Activated CD4-positive, alpha-beta T cell treated with anti-CD3 and anti-CD28 coated beads for 36 hours (primary cell): Measurements from ENCODE around the gene CHRM4. TPM values are rescaled to one million over a fixed set of nuclear protein-coding genes. Genes with fewer than 3 reads are reported as not detected.
"Not testable (repeated sequence)": the region's sequence is repeated elsewhere in the genome, so short reads cannot be mapped to it uniquely, and the experiment has no call there.

Source experiments
- ATAC-seq: fragments of 200-7000 bp; cut with Tn5 transposase; one replicate; pipeline ENCODE4 v1.10.0; 2021; ENCODE audit warnings: mild to moderate bottlenecking, moderate library complexity
- CTCF ChIA-PET: fragments of 350-600 bp; sonication (Branson Sonifier 250); formaldehyde crosslinking; loops from one replicate; lab custom pipeline; 2021; ENCODE audit warnings: antibody characterized with exemption; lab: Charles Lee
- POLR2A ChIA-PET: fragments of 350-600 bp; sonication (Branson Sonifier 250); formaldehyde crosslinking; loops from one replicate; lab custom pipeline; 2021; ENCODE audit warnings: antibody characterized with exemption, inconsistent platforms; lab: Charles Lee
- DNase-seq: peaks from one replicate; pipeline ENCODE4 v3.0.0-alpha.2; 2020
- H3K27ac Mint-ChIP-seq: one replicate; pipeline ENCODE4 v1.8.0; 2021; ENCODE audit warnings: mixed read lengths
- H3K27me3 Mint-ChIP-seq: one replicate; pipeline ENCODE4 v1.8.0; 2021; ENCODE audit warnings: mixed read lengths
- H3K36me3 Mint-ChIP-seq: one replicate; pipeline ENCODE4 v1.8.0; 2021; ENCODE audit warnings: low read depth, mixed read lengths
- H3K4me1 Mint-ChIP-seq: one replicate; pipeline ENCODE4 v1.8.0; 2021; ENCODE audit warnings: mixed read lengths
- H3K4me3 Mint-ChIP-seq: one replicate; pipeline ENCODE4 v1.8.0; 2021; ENCODE audit warnings: mild to moderate bottlenecking, moderate library complexity, mixed read lengths
- H3K9me3 Mint-ChIP-seq: one replicate; pipeline ENCODE4 v1.8.0; 2021; ENCODE audit warnings: low read depth, mixed read lengths
- intact Hi-C, 2 experiments: fragments of 100-400 bp; cut with DNase I in 1 of 2; cut with micrococcal nuclease in 1 of 2; formaldehyde crosslinking; loops; one replicate each; pipeline versions ENCODE4 v1.14.2 to v1.15.1; 2022 to 2024; cut with DNase I, micrococcal nuclease
- total RNA-seq, 2 experiments: library from RNA; stranded (reverse); gene quantifications; one replicate each; pipeline ENCODE4 v1.2.3, GENCODE V29; 2021

CHRM4 gene
- total RNA-seq, 2 experiments from 2014 or later: 0.19 TPM; not detected in 1

DNA sequence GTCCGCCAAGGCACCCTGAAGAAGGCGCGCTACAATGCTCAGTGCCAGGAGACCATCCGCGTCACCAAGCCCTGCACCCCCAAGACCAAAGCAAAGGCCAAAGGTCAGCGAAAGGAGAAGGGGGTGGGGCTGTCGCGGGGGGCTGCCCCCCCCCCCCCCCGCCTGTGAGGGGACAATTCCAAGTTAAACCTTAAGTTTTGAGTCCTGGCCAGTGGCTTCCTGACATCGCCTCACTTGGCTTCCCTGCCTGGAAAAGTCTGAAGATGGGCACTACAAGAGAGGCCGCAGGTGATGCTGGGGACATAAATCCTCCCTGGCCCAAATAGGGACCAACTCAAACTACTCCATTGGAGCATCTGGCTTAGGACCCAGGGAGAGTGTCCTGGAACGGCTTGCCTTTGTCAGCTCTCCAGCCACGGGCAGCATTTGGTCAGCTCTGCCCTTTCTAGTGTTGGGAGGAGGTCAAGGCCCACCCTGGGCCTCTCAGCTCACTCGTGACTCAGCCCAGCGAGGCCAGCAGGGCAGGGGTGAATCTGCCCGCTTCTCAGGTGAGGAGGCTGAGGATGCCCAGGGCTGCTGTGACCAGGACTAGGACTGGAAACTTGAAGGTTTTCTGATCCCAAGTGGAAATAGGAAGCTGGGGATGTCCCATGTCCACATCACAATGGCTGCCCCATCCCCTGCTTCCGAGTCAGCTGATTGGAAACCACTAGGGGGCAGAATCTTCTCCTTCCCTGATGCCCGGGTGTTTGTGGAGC lies 8.8 kb downstream of the CHRM4 start:
- ChIA-PET CTCF (interaction anchor here (0.6 to 1.6 kb wide), 8 partner anchors 9 to 314 kb away, joined by 3 to 9 read pairs (median 4); partner anchors contain the start of gene CHRM4), POLR2A (interaction anchor here (1.2 kb wide), 1 partner anchor 9 kb away, joined by 3 read pairs; the partner anchor contains the start of gene CHRM4)
- Mint-ChIP-seq H3K27ac (no peak overlapping the region), H3K4me1 (peaks cover 8% of the 10 kb centered on the region), H3K4me3 (no peak overlapping the region), H3K27me3 (peaks cover 24% of the 10 kb centered on the region), H3K36me3 (peaks cover 2% of the 10 kb centered on the region), H3K9me3 (no peaks in the 10 kb centered on the region)
- ATAC-seq (no peak), DNase-seq (peak; percentile 15)
- intact Hi-C loops: loop anchor here (5.0 kb wide), 2 partner anchors 36 to 146 kb away; partner anchors contain the start of gene DGKZ (in 1 of the 2)

DNA sequence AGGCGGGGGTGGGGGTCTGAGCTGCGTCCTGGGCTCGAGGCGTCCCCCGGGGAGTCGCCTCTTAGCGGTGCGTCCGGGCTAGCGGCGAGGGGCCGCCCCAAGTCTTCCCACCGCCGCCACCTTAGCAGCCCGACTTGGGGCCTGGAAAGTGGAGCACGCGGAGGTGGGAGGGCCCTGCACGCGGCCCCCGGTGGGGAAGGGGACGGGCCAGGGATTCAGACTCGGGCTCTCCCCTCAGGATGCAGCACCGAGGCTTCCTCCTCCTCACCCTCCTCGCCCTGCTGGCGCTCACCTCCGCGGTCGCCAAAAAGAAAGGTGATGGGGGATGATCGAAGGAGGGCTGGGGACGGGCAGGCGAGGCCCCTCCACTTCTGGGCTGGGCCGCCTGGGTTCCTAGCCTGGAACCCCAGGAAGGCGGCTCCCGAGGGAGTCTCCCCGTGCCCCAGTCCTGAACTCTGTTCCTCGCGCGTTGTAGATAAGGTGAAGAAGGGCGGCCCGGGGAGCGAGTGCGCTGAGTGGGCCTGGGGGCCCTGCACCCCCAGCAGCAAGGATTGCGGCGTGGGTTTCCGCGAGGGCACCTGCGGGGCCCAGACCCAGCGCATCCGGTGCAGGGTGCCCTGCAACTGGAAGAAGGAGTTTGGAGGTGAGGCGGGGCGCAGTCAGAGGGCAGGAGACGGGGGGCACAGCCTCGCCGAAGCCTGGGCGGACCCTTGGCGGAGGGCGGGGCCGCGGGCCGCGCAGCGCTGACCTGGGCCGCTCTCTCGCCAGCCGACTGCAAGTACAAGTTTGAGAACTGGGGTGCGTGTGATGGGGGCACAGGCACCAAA lies 9.5 kb downstream of the CHRM4 start:
- Mint-ChIP-seq H3K27me3 (peaks cover 20% of the 10 kb centered on the region), H3K27ac (no peak overlapping the region), H3K9me3 (no peaks in the 10 kb centered on the region), H3K4me1 (peaks cover 8% of the 10 kb centered on the region), H3K36me3 (peaks cover 9% of the 10 kb centered on the region), H3K4me3 (peak overlapping the region; percentile 65)
- ChIA-PET CTCF (interaction anchor here (1.1 kb wide), 1 partner anchor 30 kb away, joined by 3 read pairs; no protein-coding TSS in a partner anchor), POLR2A (no interaction called here)
- intact Hi-C loops: loop anchor here (1.0 to 5.0 kb wide), 4 partner anchors 10 to 261 kb away; partner anchors contain the start of genes DGKZ (in 1 of the 2) and PHF21A (in 1 of the 2)
- ATAC-seq: peak; percentile 17
- peak; percentile 62 for DNase-seq

DNA sequence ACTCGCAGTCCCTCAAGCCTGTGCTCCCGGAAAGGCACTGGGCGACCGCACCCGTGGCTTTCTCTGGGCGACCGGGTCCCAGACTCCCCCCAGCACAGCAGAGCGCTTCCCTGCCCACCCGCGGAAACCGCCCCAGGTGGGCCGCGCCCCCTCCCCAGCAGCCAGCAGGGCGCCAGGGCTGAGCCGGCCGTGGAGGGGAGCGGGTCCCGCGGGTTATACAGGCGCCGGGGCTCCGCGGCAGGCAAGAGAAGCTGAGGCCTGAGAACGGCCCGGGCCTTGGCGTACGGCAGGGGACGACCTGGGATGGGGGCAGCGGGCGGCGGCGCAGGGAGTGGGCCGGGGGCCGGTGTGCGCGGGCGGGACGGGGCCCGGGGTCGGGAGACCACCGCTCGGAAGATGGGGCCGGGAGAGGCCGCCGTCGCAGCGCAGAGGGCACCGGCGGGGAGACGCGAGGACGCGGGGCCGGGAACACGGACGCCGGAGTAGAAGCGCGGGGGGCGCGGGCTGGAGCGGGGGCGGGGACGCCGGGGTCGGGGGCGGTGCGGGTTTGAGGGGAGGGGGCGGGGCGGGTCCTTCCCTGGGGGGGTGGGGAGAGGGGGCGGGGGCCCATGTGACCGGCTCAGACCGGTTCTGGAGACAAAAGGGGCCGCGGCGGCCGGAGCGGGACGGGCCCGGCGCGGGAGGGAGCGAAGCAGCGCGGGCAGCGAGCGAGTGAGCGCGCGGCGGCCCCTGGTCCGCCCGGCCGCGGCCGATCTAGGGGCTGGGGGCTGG lies 10.3 kb downstream of the CHRM4 start, which contains the start of gene MDK:
Gene MDK, plus strand, starts transcription at position 622 of the 771 bp plus-strand sequence. CDS start 389 bp downstream, outside the sequence.
- Mint-ChIP-seq H3K36me3 (peaks cover 17% of the 10 kb centered on the region), H3K27ac (peak within 1 kb of the TSS; percentile 51), H3K4me3 (peak within 1 kb of the TSS; percentile 72), H3K9me3 (no peaks in the 10 kb centered on the region), H3K4me1 (peaks cover 8% of the 10 kb centered on the region), H3K27me3 (peaks cover 12% of the 10 kb centered on the region)
- peak; percentile 11 for ATAC-seq
- intact Hi-C loops: loop anchor here (1.0 to 5.0 kb wide), 4 partner anchors 11 to 260 kb away; partner anchors contain the start of genes DGKZ (in 1 of the 2) and PHF21A (in 1 of the 2)
- ChIA-PET CTCF (interaction anchor here (0.6 to 3.3 kb wide), 2 partner anchors 8 to 29 kb away, joined by 3 to 9 read pairs; no protein-coding TSS in a partner anchor), POLR2A (no interaction called here)
- DNase-seq: peak; percentile 48

DNA sequence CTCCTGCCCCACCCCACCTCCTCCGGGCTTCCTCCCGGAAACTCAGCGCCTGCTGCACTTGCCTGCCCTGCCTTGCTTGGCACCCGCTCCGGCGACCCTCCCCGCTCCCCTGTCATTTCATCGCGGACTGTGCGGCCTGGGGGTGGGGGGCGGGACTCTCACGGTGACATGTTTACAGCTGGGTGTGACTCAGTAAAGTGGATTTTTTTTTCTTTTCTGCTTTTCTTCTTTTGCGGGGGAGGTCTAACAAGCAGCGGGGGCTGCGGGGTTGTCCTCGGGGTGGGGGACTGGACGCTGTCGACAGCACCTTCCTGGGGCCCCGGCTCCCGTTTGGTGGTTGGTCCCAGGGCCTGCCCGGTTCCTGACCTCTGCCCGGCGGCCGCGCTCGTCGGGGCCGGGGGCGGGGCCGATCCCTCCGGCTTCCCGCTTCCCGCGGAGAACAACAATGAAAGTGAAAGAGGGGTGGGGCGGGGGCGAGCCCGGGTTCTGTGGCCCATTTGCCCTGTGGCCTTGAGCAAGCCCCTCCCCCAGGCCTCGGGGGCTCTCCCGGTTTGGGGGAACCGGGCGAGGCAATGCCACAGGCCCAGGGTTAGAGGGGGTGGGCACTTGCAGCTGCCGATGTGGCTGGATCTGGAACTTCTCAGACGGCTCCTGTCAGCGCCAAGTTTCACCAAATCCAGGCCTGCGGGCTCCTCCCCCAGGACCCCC lies 11.1 kb downstream of the CHRM4 start:
- DNase-seq (peak; percentile 90), ATAC-seq (peak; percentile 65)
- ChIA-PET POLR2A (no interaction called here), CTCF (interaction anchor here (0.6 to 3.3 kb wide), 5 partner anchors 9 to 142 kb away, joined by 3 to 9 read pairs (median 3); no protein-coding TSS in a partner anchor)
- Mint-ChIP-seq H3K27ac (peak overlapping the region; percentile 58), H3K4me3 (peak overlapping the region; percentile 72), H3K27me3 (peaks cover 8% of the 10 kb centered on the region), H3K4me1 (peaks cover 8% of the 10 kb centered on the region), H3K9me3 (no peaks in the 10 kb centered on the region), H3K36me3 (peaks cover 19% of the 10 kb centered on the region)
- intact Hi-C loops: loop anchor here (1.0 to 5.0 kb wide), 6 partner anchors 12 to 260 kb away; partner anchors contain the start of genes DGKZ (in 2 of the 2) and PHF21A (in 1 of the 2)

DNA sequence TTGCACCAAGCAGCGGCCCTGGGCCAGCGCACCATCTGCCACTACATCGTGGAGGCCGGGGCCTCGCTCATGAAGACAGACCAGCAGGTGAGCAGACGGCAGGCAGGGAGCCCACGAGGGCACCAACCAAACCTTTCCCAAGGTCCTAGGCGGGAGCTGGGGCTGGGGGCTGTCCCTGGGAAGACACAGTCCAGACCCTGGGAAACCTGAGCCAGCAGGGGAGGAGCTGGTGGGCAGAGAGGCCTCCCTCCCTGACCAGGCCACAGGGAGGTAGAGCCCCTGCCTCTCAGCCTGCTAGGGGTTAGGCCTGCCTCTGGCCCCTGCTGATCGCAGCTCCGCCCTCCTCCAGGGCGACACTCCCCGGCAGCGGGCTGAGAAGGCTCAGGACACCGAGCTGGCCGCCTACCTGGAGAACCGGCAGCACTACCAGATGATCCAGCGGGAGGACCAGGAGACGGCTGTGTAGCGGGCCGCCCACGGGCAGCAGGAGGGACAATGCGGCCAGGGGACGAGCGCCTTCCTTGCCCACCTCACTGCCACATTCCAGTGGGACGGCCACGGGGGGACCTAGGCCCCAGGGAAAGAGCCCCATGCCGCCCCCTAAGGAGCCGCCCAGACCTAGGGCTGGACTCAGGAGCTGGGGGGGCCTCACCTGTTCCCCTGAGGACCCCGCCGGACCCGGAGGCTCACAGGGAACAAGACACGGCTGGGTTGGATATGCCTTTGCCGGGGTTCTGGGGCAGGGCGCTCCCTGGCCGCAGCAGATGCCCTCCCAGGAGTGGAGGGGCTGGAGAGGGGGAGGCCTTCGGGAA lies 11.9 kb downstream of the CHRM4 start:
- H3K4me3 Mint-ChIP-seq, H3K27ac Mint-ChIP-seq, DNase-seq, ATAC-seq, H3K4me1 Mint-ChIP-seq, H3K27me3 Mint-ChIP-seq, POLR2A ChIA-PET, H3K9me3 Mint-ChIP-seq: not testable (repeated sequence)
- CTCF ChIA-PET: interaction anchor here (0.5 to 3.3 kb wide), 5 partner anchors 9 to 142 kb away, joined by 3 to 9 read pairs (median 3); no protein-coding TSS in a partner anchor
- intact Hi-C loops: loop anchor here (1.0 to 5.0 kb wide), 5 partner anchors 27 to 259 kb away; partner anchors contain the start of genes DGKZ (in 2 of the 2) and PHF21A (in 1 of the 2)
- H3K36me3 Mint-ChIP-seq: peaks cover 19% of the 10 kb centered on the region

DNA sequence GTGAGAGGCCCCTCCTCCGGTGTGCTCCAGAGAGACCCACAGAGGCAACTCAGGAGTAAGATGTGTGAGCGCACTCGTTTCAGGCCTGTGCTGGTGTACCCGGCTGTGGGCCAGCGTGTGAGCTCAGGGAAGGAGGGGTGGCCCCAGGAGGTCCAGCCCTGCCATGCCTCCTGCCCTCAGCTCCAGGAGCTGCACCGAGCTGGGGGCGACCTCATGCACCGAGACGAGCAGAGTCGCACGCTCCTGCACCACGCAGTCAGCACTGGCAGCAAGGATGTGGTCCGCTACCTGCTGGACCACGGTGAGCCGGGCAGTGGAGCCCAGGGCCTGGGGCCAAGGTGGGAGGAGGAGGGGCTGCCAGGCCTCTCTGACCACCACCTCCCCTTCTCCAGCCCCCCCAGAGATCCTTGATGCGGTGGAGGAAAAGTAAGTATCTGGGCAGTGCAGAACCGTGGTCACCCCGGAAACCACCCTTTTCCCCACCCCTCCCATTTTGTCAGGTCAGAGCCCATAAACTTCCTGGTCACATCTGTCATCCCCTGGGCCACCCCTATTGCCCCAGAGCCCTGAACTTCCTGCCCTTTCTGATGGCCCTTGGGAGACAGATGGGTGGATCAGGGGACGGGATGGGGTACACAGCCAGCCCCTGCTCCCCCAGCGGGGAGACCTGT lies 12.6 kb downstream of the CHRM4 start:
- intact Hi-C loops: no loop called here

DNA sequence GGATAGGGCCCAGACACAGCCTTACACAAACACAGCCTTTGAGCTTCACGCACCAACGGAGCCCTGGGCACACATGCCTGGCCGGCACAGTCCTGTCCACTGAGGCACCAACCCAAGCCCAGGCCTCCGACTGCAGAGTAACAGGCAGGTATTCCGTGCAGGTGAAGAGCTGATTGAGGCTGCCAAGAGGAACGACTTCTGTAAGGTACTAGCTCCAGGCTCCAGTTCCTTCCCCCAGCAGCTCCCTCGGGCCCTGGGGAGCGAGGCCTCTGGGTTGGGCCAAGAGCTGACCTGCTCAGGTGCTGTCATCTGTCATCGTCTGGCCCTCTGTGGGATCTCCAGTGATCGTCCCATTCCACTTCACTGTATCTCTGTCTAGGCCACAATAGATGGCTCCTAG lies 13.3 kb downstream of the CHRM4 start:
- ChIA-PET CTCF (interaction anchor here (0.7 to 3.3 kb wide), 7 partner anchors 9 to 30 kb away, joined by 3 to 11 read pairs (median 7); no protein-coding TSS in a partner anchor), POLR2A (no interaction called here)
- Mint-ChIP-seq H3K36me3 (peaks cover 21% of the 10 kb centered on the region), H3K4me1 (peaks cover 8% of the 10 kb centered on the region), H3K27me3 (peaks cover 2% of the 10 kb centered on the region), H3K4me3 (no peak overlapping the region), H3K9me3 (no peaks in the 10 kb centered on the region), H3K27ac (no peak overlapping the region)
- intact Hi-C loops: no loop called here
- ATAC-seq: no peak
- no peak for DNase-seq

More for the DNA sequence above, 12.6 kb downstream of the CHRM4 start:
- ChIA-PET CTCF (interaction anchor here (0.7 to 3.3 kb wide), 4 partner anchors 10 to 27 kb away, joined by 4 to 9 read pairs (median 8); no protein-coding TSS in a partner anchor), POLR2A (no interaction called here)
- DNase-seq (no peak), ATAC-seq (no peak)
- Mint-ChIP-seq H3K27me3 (peaks cover 4% of the 10 kb centered on the region), H3K4me1 (peaks cover 8% of the 10 kb centered on the region), H3K36me3 (peaks cover 19% of the 10 kb centered on the region), H3K27ac (no peak overlapping the region), H3K9me3 (no peaks in the 10 kb centered on the region), H3K4me3 (no peak overlapping the region)

DNA sequence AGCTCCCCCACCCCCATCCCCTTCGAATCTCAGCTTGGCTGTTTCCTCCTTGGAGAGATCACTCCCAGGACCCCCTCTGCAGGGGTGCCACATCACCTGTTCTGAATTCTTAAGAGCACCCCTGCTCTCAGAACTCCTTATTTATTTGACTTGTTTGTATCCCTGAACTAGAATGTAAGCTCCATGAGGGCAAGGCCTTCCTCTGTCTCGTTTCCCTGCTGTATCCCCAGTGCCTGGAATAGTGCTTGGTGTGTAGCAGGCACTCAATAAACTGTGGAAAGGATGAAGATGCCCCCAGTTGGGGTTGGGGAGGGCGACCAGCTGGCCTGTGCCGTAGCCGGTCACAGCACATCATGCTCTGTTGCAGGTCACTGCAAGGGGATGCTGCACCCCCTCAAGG lies 13.7 kb downstream of the CHRM4 start:
- CTCF ChIA-PET: interaction anchor here (0.8 to 1.9 kb wide), 5 partner anchors 10 to 29 kb away, joined by 3 to 11 read pairs (median 7); no protein-coding TSS in a partner anchor
- Mint-ChIP-seq H3K36me3 (peaks cover 21% of the 10 kb centered on the region), H3K27ac (no peak overlapping the region), H3K9me3 (no peaks in the 10 kb centered on the region), H3K4me3 (no peak overlapping the region), H3K4me1 (peaks cover 8% of the 10 kb centered on the region), H3K27me3 (peaks cover 2% of the 10 kb centered on the region)
- POLR2A ChIA-PET: no interaction called here
- DNase-seq: no peak
- intact Hi-C loops: no loop called here
- ATAC-seq: no peak

DNA sequence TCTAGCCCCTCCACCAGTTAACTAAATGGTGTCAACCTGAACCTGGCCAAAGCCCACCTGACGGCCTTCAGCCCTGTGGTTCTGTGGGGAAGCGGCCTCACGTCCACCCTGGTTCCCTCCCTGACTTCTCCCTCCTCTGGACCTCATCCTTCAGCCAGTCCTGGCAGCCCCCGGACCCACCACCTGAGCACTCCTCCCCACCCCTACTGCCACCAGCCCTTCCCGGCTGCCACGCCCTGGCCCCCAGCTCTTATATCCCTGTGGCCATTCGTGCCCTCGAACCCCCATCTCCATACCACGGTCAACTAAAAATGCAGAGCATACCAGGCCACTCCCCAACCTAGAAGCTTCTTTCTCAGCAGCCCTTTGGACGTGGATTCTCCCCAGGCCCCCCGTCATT lies 14.3 kb downstream of the CHRM4 start:
- no peak overlapping the region for H3K4me3 Mint-ChIP-seq
- POLR2A ChIA-PET: no interaction called here
- H3K27ac Mint-ChIP-seq: no peak overlapping the region

More for the DNA sequence above, 14.3 kb downstream of the CHRM4 start:
- DNase-seq (no peak), ATAC-seq (no peak)
- H3K36me3 Mint-ChIP-seq: peaks cover 21% of the 10 kb centered on the region
- CTCF ChIA-PET: interaction anchor here (0.6 to 1.9 kb wide), 4 partner anchors 9 to 32 kb away, joined by 3 to 11 read pairs (median 5); no protein-coding TSS in a partner anchor
- H3K9me3 Mint-ChIP-seq: no peaks in the 10 kb centered on the region
- peaks cover 2% of the 10 kb centered on the region for H3K27me3 Mint-ChIP-seq
- intact Hi-C loops: no loop called here
- peaks cover 8% of the 10 kb centered on the region for H3K4me1 Mint-ChIP-seq
